OCI-LY3 (cell line): ENCODE measurements around the gene CYP3A4.

Experiments
- H2AFZ ChIP-seq: fragments of 200-600, 300-600 bp; shearing (Covaris generic); 2 replicates; pipeline ENCODE4 v1.6.0; 2014; ENCODE audit warnings: antibody characterized with exemption, low read depth, low read length
- H3K27ac ChIP-seq: fragments of 200-600, 300-600 bp; sonication (generic); 2 replicates; pipeline ENCODE4 v1.5.1; 2014; ENCODE audit warnings: mild to moderate bottlenecking, low read length, moderate library complexity, mixed read lengths
- H3K27me3 ChIP-seq: fragments of 200-600, 300-600 bp; sonication (generic); 2 replicates; pipeline ENCODE4 v1.6.1; 2014; ENCODE audit warnings: low read depth, low read length, mixed read lengths
- H3K36me3 ChIP-seq: fragments of 200-600, 300-600 bp; sonication (generic); replicated peaks from 2 replicates; pipeline ENCODE3; 2014; ENCODE audit warnings: low read depth, low read length, mixed read lengths
- H3K4me1 ChIP-seq: fragments of 300-600, 200-600 bp; sonication (generic); 2 replicates; pipeline ENCODE4 v1.6.1; 2014; ENCODE audit warnings: low read length, mixed read lengths
- H3K4me2 ChIP-seq: fragments of 200-600, 300-600 bp; sonication (generic); 2 replicates; pipeline ENCODE4 v1.6.1; 2014; ENCODE audit warnings: low read length, mixed read lengths
- H3K4me3 ChIP-seq: fragments of 300-600, 200-600 bp; sonication (generic); 2 replicates; pipeline ENCODE4 v1.5.1; 2014; ENCODE audit warnings: antibody characterized with exemption, mild to moderate bottlenecking, low read length, moderate library complexity
- H3K79me2 ChIP-seq: fragments of 300-600, 200-600 bp; shearing (Covaris generic); 2 replicates; pipeline ENCODE4 v1.6.1; 2014; ENCODE audit warnings: mild to moderate bottlenecking, low read length, mixed read lengths
- H3K9ac ChIP-seq: fragments of 300-600, 200-600 bp; shearing (Covaris generic); 2 replicates; pipeline ENCODE4 v1.6.0; 2014; ENCODE audit warnings: mild to moderate bottlenecking, low read length, moderate library complexity
- H3K9me3 ChIP-seq: fragments of 200-600, 300-600 bp; shearing (Covaris generic); 2 replicates; pipeline ENCODE4 v1.6.1; 2014; ENCODE audit warnings: low read length, mixed read lengths; ENCODE audit not compliant: insufficient read depth
- H4K20me1 ChIP-seq: fragments of 200-600, 300-600 bp; sonication (generic); 2 replicates; pipeline ENCODE4 v1.6.1; 2016; ENCODE audit warnings: low read length, mixed read lengths; ENCODE audit not compliant: insufficient read depth
- EZH2phosphoT487 ChIP-seq: fragments of 200-600 bp; shearing (Covaris generic); IDR thresholded peaks from 2 replicates; pipeline ENCODE4 v1.6.1; 2018; ENCODE audit warnings: antibody characterized with exemption, mixed run types, low read depth
- TF ChIP-seq, protein P1 (sequence below): fragments of 200-600, 300-600 bp; sonication (generic); IDR thresholded peaks from 2 replicates; pipeline ENCODE4 v1.5.1; 2014; ENCODE audit warnings: antibody characterized with exemption, low read length, low read depth

CYP3A4 gene

DNA sequence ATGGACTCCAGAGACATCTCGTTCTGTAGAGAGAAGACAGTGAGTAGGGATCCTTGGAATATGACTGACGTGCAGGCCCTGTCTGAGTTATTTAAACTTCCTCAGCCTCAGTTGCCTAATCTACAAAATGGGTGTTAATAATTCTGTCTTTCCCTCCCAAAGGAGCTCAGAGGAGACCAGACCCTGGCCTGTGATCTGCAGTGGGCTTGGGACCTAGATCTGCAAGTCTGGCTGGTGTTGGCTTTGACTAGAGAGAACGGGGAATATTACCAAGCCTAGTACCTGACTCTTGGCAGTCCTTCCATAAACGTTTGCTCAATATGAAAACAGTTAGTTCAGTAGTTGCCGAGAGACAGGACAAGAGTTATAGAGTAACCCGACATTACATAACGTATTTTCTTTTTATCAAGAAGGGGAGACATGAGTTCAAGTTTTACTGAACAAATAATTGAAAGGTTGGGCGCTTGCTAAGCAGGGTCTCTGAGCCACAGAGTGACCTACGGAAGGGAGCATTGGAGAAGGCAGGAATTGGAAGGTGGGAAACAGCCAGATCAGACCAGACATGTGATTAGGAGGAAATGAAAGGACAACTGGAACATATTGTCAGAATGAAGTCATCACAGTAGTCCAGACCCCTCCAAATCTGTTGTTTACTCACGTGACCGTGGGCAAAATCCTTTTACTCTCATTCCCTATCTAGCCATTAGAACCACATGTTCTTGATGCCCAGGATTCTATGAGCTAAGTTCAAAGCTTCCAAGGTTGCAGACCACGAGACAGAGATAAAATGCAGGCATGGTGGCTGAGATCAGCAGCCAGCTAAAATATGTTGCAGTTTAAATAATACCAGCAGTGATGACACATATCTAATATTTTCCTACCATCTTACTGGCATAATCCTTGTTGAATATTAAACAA lies 10.9 kb upstream of the CYP3A4 start:
- H3K4me3 ChIP-seq, result no peak overlapping the region
- no peaks in the 10 kb centered on the region for H3K4me1 ChIP-seq
- no peaks in the 10 kb centered on the region for H4K20me1 ChIP-seq
- no peaks in the 10 kb centered on the region for H3K9me3 ChIP-seq
- no peak overlapping the region for H3K27ac ChIP-seq
- H3K4me2 ChIP-seq, result no peak overlapping the region
- H2AFZ ChIP-seq, result no peak overlapping the region
- H3K79me2 ChIP-seq, result no peaks in the 10 kb centered on the region
- no peaks in the 10 kb centered on the region for H3K36me3 ChIP-seq
- TF ChIP-seq, protein P1, sequence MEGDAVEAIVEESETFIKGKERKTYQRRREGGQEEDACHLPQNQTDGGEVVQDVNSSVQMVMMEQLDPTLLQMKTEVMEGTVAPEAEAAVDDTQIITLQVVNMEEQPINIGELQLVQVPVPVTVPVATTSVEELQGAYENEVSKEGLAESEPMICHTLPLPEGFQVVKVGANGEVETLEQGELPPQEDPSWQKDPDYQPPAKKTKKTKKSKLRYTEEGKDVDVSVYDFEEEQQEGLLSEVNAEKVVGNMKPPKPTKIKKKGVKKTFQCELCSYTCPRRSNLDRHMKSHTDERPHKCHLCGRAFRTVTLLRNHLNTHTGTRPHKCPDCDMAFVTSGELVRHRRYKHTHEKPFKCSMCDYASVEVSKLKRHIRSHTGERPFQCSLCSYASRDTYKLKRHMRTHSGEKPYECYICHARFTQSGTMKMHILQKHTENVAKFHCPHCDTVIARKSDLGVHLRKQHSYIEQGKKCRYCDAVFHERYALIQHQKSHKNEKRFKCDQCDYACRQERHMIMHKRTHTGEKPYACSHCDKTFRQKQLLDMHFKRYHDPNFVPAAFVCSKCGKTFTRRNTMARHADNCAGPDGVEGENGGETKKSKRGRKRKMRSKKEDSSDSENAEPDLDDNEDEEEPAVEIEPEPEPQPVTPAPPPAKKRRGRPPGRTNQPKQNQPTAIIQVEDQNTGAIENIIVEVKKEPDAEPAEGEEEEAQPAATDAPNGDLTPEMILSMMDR, result no peak
- TF ChIP-seq EZH2phosphoT487, result no peak
- peaks cover 33% of the 10 kb centered on the region for H3K27me3 ChIP-seq
- H3K9ac ChIP-seq, result no peak overlapping the region

DNA sequence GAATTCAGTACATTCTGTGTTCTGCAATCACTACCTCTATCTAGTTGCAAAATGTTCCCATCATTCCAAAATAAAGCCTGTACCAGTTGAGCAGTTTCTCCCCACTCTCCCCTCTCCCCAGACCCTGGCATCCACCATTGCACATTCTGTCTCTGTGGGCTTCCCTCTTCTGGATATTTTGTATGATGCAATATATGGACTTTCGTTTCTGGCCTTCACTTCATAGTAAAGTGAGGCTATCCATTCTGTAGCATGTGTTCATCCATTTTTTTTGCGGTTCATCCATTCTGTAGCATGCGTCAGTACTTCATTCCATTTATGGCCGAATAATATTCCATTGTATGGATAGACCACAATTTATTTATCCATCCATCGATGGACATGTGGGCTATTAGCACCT lies 9.5 kb upstream of the CYP3A4 start:
- Histone ChIP-seq H3K27ac (no peak overlapping the region), H3K4me3 (no peak overlapping the region), H3K36me3 (no peaks in the 10 kb centered on the region), H3K27me3 (peaks cover 36% of the 10 kb centered on the region), H2AFZ (no peak overlapping the region), H3K4me2 (no peak overlapping the region), H3K4me1 (no peaks in the 10 kb centered on the region), H3K9ac (no peak overlapping the region), H3K9me3 (no peaks in the 10 kb centered on the region), H3K79me2 (no peaks in the 10 kb centered on the region), H4K20me1 (no peaks in the 10 kb centered on the region)
- TF ChIP-seq, protein P1, result no peak

DNA sequence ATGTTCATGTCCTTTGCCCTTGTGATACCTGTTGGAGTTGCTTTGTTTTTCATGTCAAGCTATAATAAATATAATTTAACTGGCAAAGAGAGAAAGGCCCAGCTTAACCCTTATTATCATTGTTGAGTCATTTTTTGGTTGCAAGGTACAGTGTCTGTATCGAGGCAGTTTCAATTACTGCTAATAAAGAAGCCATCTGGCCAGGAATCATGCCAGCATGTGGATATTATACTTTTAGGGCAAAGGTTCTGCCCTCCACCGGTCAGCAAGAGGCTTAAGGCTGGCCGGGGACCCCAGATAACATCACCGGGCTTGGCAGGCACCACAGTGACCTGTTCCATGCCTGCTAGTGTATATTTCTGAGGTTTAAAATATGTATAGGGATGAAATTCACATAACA lies 9.0 kb upstream of the CYP3A4 start:
- Histone ChIP-seq H3K36me3 (no peaks in the 10 kb centered on the region), H3K4me3 (no peak overlapping the region), H3K9ac (no peak overlapping the region), H3K79me2 (no peaks in the 10 kb centered on the region), H3K4me2 (no peak overlapping the region), H3K27me3 (peaks cover 36% of the 10 kb centered on the region), H2AFZ (no peak overlapping the region), H3K9me3 (no peaks in the 10 kb centered on the region), H3K27ac (no peak overlapping the region), H4K20me1 (no peaks in the 10 kb centered on the region), H3K4me1 (no peaks in the 10 kb centered on the region)
- TF ChIP-seq, protein P1, result no peak
- no peak for TF ChIP-seq EZH2phosphoT487

DNA sequence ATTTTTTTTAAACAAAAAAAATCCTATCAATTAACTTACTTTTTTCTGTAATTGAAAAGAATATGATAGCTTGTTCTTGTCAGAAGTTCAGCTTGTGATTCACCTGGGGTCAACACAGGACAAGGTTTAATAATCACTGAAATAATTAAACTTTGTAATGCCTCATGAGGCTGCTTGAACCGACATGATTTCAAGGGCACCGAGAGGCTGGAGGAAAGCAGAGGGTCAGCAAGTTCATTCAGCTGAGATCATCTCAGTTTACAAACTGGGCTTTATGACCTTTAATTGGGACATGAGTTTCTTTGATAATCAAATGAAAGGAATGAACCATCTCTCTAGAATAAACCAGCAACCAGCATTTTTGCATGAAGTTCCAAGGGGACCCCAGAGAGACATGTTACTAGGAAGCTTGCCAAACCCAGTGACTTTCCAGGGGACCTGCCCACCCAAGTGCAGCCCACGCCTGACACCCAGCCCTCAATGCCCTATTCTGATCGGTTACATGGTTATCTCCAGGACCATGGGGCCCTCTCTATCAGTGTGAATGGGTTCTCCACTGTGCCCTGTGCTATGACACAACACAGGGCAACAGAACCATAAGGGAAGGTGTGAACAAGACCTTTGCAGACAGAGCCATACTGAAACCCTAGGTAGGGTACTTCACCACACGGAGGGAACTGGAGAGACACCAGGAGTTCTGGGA lies 7.8 kb upstream of the CYP3A4 start:
- Histone ChIP-seq H3K4me3 (no peak overlapping the region), H2AFZ (no peak overlapping the region), H3K9ac (no peak overlapping the region), H4K20me1 (no peaks in the 10 kb centered on the region), H3K4me2 (no peak overlapping the region), H3K36me3 (no peaks in the 10 kb centered on the region), H3K4me1 (no peaks in the 10 kb centered on the region), H3K79me2 (no peaks in the 10 kb centered on the region), H3K9me3 (no peaks in the 10 kb centered on the region), H3K27me3 (peaks cover 40% of the 10 kb centered on the region), H3K27ac (no peak overlapping the region)
- TF ChIP-seq, protein P1, result no peak
- TF ChIP-seq EZH2phosphoT487, result no peak
